Anterior cingulate cortex (tissue), 58 donors: ENCODE data around the gene NADK.

ENCODE experiments used
- DNase-seq, 58 donors: peaks; one replicate each; lab custom pipeline; 2025; lab: John Stamatoyannopoulos, UW

The NADK gene

GRCh38 chr1:1768249-1768992 lies 9.8 kb downstream of the NADK start:
- no peak for DNase-seq

GRCh38 chr1:1764876-1765470 lies 13.3 kb downstream of the NADK start:
- DNase-seq: no peak

GRCh38 chr1:1763657-1764621 lies 14.3 kb downstream of the NADK start:
- peak in 27 of 58 donors; percentile 13 to 78 (median 47) for DNase-seq

- DNase-seq: no peak
Measured at GRCh38 chr1:1761504-1762376, 16.5 kb downstream of the NADK start.

- no peak for DNase-seq
Measured at GRCh38 chr1:1760715-1761114, 17.6 kb downstream of the NADK start.

GRCh38 chr1:1760345-1760650 lies 18.0 kb downstream of the NADK start:
- DNase-seq: no peak

GRCh38 chr1:1759456-1760344 lies 18.6 kb downstream of the NADK start:
- DNase-seq: no peak

- DNase-seq: no peak
Measured at GRCh38 chr1:1758692-1759455, 19.4 kb downstream of the NADK start.

GRCh38 chr1:1758059-1758621 lies 20.1 kb downstream of the NADK start:
- DNase-seq: no peak

- no peak for DNase-seq
Measured at GRCh38 chr1:1757422-1758058, 20.7 kb downstream of the NADK start.

GRCh38 chr1:1756661-1757421 lies 21.4 kb downstream of the NADK start:
- DNase-seq: no peak

GRCh38 chr1:1755852-1756251 lies 22.4 kb downstream of the NADK start:
- DNase-seq: no peak

GRCh38 chr1:1755426-1755825 lies 22.8 kb downstream of the NADK start:
- no peak for DNase-seq

GRCh38 chr1:1754051-1754815 lies 24.0 kb downstream of the NADK start:
- no peak for DNase-seq

- DNase-seq: no peak
Measured at GRCh38 chr1:1753607-1754005, 24.7 kb downstream of the NADK start.
